Bronchial epithelial cell (primary cell): ENCODE data around the gene RNU1-1. TPM values are rescaled to one million over a fixed set of nuclear protein-coding genes. Genes with fewer than 3 reads are reported as not detected.
"Not testable (repeated sequence)": the region's sequence is repeated elsewhere in the genome, so short reads cannot be mapped to it uniquely, and the experiment has no call there.

Source experiments
- DNase-seq: peaks from one replicate; pipeline ENCODE4 v3.0.0-alpha.2; 2010; ENCODE audit warnings: low read depth
- FAIRE-seq: peaks from 2 replicates; lab custom pipeline; 2011; peaks lifted over from hg19 to GRCh38; lab: Jason Lieb, UNC
- H3K27me3 ChIP-seq: 2 replicates; pipeline ENCODE4 v1.5.1; 2011; ENCODE audit warnings: low read length; ENCODE audit not compliant: control insufficient read depth, insufficient read depth
- H3K36me3 ChIP-seq: 2 replicates; pipeline ENCODE4 v1.5.1; 2011; ENCODE audit warnings: low read length; ENCODE audit not compliant: control insufficient read depth, insufficient read depth
- H3K4me3 ChIP-seq: 2 replicates; pipeline ENCODE4 v1.5.1; 2011; ENCODE audit warnings: mild to moderate bottlenecking, low read depth, low read length, control low read depth
- total RNA-seq: library from RNA; depleted of rRNA; stranded (reverse); fragments of >200 nt; gene quantifications from 2 replicates; pipeline ENCODE4 v1.2.1, GENCODE V29; 2014
- TF ChIP-seq, protein P1 (sequence below): IDR thresholded peaks from 2 replicates; pipeline ENCODE4 v1.5.1; 2011; ENCODE audit warnings: mild to moderate bottlenecking, moderate library complexity, low read length, control low read depth, inconsistent platforms; ENCODE audit not compliant: insufficient read depth, severe bottlenecking

Gene RNU1-1
- total RNA-seq, 1 donor from 2014 or later = 5,262 TPM

DNA sequence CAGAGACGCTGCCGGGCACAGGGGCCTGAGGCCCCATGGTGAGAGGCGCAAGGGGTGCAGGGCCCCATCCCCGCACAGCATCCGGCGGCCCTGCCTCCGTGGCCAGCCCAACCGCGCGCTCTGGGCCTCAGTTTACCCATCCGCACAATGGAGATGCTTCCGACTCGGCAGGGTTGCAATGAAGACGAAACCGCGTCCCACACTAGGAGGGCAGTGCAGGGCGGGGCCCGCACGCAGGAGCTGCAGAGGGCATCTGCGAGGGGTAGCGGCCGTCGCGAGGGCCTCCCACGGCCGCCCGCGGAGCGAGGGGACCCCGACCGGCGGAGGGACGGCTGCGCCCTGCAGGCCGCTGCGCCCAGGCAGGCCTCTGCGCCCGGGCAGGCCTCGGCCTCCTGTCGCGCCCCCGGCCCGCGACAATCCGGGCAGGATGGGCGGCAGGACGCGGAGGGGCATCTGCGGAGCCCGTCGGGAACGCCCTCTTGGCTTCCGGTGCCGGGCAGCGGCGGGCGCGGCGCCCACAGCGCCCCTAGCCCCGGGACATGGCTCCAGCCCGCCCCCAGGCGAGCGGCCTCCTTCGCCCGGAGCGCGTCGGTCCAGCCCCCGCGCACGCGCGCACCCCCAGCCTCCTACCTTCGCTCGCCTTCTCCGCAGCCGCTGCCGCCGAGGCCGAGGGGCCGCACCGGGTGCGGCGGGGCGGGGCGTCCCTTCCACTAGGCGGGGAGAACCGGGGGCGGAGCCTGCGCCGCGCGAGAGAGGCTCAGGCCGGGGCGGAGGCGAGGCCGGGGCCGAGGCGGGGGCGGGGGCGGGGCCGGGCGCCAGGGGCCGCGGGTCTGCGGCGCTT lies 15.3 kb downstream of the RNU1-1 start:
- DNase-seq (peak; percentile 42), FAIRE-seq (no peak)
- Histone ChIP-seq H3K4me3 (peak overlapping the region; percentile 75), H3K27me3 (no peaks in the 10 kb centered on the region), H3K36me3 (no peaks in the 10 kb centered on the region)
- TF ChIP-seq, protein P1, sequence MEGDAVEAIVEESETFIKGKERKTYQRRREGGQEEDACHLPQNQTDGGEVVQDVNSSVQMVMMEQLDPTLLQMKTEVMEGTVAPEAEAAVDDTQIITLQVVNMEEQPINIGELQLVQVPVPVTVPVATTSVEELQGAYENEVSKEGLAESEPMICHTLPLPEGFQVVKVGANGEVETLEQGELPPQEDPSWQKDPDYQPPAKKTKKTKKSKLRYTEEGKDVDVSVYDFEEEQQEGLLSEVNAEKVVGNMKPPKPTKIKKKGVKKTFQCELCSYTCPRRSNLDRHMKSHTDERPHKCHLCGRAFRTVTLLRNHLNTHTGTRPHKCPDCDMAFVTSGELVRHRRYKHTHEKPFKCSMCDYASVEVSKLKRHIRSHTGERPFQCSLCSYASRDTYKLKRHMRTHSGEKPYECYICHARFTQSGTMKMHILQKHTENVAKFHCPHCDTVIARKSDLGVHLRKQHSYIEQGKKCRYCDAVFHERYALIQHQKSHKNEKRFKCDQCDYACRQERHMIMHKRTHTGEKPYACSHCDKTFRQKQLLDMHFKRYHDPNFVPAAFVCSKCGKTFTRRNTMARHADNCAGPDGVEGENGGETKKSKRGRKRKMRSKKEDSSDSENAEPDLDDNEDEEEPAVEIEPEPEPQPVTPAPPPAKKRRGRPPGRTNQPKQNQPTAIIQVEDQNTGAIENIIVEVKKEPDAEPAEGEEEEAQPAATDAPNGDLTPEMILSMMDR = no peak

DNA sequence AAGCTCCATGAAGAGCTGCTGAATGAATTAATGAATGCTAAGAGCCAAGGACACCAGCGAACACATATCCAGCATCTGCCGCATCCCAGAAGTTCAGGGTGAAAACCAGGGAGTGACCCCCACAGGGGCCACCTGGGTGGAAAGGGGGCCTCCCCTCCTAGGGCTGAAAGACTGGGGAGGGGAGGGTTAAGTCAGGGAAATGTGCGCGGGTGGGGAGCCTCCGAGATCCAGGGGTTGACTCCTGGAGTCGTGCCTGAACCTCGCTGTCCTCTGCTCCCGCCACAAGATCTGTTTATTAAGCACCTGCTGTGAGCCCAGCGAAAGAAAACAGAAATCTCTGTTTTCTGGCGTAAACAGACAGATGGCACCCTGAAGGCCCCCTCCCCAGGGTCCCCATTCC lies 16.0 kb downstream of the RNU1-1 start:
- FAIRE-seq, H3K36me3 ChIP-seq, H3K27me3 ChIP-seq, DNase-seq: not testable (repeated sequence)
- H3K4me3 ChIP-seq = peak overlapping the region; percentile 75

DNA sequence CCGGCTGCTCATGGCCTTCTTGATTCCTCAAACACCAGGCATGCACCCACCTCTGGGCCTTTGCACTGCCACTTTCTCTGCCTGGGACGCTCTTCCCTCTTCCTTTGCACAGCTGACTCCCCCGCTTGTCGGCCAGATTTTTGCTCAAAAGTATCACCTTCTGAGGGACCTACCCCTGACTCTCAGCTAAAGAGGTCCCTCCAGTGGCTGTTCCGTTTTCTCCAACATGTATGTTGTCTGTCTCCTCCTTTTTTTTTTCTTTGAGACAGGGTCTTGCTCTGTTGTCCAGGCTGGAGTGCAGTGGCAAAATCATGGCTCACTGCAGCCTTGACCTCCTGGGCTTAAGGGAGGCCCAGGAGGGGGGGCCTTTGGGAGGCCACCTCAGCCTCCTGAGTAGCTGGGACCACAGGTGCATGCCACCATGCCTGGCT lies 16.6 kb downstream of the RNU1-1 start:
- FAIRE-seq, H3K36me3 ChIP-seq, DNase-seq, H3K27me3 ChIP-seq, H3K4me3 ChIP-seq: not testable (repeated sequence)

DNA sequence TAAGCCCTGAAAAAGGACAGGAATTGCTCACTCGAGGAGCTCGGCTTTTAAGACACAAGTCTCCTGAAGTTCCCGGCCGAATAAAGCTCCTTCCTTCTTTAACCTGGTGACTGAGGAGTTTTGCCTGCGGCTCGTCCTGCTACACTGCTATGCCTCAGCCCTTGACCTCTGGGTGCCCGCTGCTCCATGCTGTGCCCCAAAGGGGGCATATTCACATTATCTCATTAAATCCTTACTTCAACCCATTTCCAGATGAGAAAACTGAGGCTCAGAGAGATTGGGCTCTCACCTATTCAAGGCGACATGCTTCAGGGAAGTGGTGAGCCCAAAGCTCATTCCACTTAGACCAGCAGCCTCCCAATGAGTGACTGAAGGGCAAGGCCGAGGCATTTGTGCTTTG lies 20.4 kb downstream of the RNU1-1 start:
- not testable (repeated sequence) for H3K27me3 ChIP-seq, FAIRE-seq, H3K36me3 ChIP-seq, DNase-seq, H3K4me3 ChIP-seq

DNA sequence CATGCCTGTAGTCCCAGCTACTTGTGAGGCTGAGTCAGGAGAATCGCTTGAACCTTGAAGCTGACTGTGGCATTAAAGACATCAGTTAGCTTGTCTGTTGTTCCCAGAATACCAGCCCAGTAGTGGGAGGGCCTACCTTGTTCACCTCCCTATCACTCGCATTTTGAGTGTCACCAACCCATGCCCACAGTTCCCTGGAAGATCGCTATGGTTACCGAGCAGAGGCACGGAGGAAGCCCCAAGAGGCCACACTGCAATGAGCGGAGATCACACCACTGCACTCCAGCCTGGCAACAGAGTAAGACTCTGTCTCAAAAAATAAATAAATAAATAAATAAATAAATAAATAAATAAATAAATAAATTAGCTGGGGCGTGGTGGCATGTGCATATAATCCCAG lies 21.1 kb downstream of the RNU1-1 start:
- not testable (repeated sequence) for H3K36me3 ChIP-seq, FAIRE-seq, H3K27me3 ChIP-seq, H3K4me3 ChIP-seq
- peak; percentile 52 for DNase-seq

DNA sequence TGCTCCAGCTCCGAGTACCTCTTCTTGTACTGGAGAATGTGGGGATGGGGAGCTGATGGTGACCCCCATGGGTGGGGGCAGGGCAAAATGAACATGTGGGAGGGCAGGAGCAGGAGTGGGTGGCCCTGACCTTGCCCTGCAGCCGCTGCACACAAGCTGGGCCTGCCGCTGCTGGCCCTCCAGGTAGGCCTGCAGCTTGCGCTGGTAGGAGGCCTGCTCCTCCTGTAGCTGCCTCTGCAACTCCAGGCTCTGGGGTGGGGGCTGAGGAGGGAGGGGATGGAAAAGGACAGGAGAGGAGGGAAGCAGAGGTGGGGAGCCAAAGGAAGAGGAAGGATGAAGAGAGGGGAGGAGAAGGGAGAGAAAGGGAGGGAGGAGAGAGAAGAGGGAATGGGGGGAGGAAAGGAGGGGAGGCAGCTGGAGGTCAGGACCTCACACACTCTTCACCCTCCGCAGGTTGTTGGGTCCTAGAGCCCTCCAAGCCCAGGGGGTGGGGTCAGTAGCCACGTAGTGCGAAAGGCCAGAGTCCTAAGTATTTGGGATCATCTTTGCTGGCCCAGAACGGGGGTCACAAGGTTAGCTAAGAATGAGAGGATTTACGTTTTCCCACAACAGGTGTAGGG lies 22.9 kb downstream of the RNU1-1 start:
- DNase-seq (no peak), FAIRE-seq (no peak)
- Histone ChIP-seq H3K27me3 (no peaks in the 10 kb centered on the region), H3K4me3 (no peak overlapping the region), H3K36me3 (peaks cover 2% of the 10 kb centered on the region)
- TF ChIP-seq, protein P1 = no peak

DNA sequence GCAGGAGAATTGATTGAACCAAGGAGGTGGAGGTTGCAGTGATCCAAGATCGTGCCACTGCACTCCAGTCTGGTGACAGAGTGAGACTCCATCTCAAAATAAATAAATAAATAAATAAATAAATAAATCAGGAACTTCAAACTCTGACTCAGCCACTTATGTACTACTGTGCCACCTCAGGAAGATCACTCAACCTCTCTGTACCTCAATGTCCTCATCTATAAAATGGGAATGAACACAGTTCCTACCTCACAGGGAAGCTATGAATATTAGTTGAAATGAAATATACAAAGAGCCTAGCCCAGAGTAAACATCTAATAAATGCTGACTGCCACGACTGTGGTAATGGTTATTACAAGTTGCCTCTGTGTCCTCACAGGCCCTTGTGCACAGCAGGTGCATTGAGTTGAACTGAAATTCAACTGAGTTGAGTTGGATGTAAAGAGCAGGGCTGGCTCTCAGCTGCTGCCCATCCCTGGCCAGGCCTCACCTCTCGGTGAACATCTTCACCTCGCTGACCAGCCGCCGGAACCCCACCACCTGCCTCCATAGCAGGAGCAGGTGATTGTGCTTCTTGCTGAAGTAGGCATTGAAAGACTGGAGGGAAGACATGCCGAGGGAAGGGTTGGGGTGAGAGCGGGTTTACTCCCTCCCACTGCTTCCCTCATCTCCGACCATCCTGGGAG lies 24.7 kb downstream of the RNU1-1 start:
- H3K27me3 ChIP-seq, DNase-seq, H3K4me3 ChIP-seq, H3K36me3 ChIP-seq: not testable (repeated sequence)
- peak; percentile 93 for FAIRE-seq

DNA sequence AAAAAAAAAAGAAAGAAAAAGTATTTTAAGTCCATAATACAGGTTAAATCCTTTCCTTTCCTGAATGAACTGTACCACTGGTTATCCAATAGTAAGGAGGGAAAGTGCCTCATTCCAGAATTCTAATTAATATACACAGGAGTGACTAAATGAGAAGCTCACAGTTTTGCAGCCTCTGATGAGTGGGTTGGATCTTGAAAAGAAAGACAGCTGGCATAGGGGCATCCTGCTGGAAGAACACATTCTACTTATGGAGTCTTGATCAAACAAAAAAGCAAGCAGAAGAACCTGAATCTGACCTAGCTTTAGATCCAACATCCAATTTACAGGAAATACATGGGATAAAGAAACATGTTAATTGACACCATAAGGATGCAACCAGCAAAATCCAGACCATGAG lies 27.1 kb downstream of the RNU1-1 start:
- not testable (repeated sequence) for DNase-seq, H3K36me3 ChIP-seq, H3K4me3 ChIP-seq, FAIRE-seq, H3K27me3 ChIP-seq

DNA sequence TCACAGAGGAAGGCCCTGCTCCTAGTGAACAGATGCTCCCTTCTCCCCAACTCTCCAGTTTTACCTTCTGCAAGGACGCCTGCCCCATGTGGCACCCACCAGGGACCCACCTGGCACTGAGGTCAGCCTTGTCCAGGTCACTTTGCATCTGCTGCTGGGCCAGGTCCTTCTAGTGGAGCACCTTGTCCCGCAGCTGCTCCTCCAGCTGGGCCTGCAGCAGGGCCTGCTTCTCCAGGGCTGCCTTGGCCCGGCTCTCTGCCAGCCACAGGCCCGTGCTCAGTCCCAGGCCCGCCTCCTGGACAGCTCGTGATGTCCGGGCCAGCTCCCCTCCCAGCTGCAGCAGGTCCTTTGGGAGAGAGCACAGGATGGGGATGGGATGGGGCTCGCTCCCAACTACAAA lies 27.8 kb downstream of the RNU1-1 start:
- not testable (repeated sequence) for H3K36me3 ChIP-seq, H3K27me3 ChIP-seq, FAIRE-seq, DNase-seq, H3K4me3 ChIP-seq
